AG08395 (cell line): ENCODE data around the gene GNB1.
"Not testable (repeated sequence)": the region's sequence is repeated elsewhere in the genome, so short reads cannot be mapped to it uniquely, and the experiment has no call there.

Experiments used
- DNase-seq: peaks from one replicate; pipeline ENCODE4 v3.0.0; 2012; ENCODE audit warnings: mixed read lengths, low spot score

GNB1 gene

DNA sequence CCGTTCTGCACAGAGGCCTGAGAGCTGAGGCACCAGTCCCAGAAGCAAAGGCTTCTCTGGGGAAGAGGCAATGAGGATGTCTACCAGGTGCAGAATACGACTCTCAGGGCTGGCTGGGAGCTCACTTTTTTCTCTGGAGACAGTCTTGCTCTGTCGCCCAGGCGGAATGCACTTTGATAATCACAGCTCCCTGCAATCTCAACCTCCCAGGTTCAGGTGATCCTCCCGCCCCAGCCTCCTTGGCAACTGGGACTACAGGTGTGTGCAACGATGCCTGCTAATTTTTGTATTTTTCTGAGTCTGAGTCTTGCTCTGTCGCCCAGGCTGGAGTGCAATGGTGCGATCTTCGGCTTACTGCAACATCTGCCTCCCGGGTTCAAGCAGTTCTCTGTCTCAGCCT, 130.2 kb downstream of the GNB1 start:
- no peak for DNase-seq

DNA sequence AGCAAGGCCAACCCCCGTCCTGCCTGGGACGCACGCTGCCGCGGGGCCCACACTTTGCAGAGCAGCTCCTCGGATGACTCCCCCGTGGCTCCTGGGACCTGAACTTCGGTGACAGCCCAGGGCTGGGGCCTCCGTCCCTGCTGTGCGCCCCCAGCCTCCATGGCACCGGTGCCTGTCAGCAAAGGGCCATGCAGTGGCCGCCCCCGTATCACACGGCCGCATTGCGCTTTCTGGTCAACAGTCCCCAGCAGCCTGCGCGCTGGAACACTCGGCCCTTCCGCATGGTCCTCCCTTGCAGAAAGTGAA, 130.6 kb downstream of the GNB1 start:
- DNase-seq, result no peak

- no peak for DNase-seq
Measured at GRCh38 chr1:1759456-1760344, 131.2 kb downstream of the GNB1 start.

GRCh38 chr1:1758692-1759455, 132.0 kb downstream of the GNB1 start:
- no peak for DNase-seq

DNA sequence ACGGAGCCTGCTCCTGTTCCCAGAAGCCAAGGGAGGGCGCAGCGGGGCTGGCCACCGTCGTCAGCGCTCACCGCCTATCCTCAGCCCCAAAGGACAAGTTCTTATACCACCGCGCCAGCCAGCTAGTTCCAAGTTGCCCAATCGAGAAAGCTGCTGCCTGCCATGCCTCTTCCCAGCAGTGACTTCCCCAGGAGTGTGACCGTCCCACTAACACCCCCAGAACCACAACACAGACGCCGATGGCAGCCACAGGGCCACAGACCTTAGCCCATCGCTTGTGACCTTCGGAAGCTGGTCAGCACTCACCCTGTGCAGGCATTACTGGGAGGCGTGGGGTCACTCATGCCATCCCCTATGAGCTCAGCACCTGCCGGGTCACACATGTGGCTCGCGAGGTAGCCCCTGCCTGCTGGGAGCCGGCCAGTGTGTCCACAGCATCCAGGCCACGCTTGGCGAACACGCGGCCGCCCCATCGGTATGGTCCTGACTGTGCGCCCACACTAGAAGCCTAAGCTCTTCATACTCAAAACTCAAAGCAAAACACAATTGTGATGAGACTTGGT, 132.7 kb downstream of the GNB1 start:
- DNase-seq, result no peak

DNA sequence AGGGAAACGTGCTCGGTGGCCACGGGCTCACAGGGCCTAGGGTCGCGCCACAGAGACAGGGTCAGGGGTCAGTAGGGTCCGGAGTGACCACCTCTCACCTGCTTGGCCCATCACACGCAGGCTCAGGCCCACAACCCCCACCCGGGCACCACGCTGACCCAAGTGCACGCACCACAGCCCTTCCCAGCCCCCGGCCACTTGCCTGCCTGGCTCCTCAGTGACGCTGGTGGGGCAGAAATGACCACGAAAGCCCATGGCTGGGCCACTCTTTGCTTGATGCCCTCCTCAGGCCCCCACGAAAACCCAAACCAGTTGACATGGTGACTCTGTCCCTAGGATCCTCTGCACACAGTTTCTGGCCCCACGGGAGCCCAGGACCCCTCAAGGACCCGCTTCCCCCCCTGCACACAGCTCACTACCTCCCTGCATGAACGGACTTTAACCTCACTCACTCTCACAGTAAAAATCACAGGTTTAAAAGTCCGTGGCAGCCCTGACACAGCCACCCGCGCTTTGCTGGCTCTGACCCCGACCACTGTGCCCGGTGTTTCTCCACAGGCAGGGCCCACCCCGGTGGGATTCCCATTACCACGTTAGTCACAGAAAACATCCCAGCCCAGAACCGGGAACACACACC, 133.3 kb downstream of the GNB1 start:
- no peak for DNase-seq

DNA sequence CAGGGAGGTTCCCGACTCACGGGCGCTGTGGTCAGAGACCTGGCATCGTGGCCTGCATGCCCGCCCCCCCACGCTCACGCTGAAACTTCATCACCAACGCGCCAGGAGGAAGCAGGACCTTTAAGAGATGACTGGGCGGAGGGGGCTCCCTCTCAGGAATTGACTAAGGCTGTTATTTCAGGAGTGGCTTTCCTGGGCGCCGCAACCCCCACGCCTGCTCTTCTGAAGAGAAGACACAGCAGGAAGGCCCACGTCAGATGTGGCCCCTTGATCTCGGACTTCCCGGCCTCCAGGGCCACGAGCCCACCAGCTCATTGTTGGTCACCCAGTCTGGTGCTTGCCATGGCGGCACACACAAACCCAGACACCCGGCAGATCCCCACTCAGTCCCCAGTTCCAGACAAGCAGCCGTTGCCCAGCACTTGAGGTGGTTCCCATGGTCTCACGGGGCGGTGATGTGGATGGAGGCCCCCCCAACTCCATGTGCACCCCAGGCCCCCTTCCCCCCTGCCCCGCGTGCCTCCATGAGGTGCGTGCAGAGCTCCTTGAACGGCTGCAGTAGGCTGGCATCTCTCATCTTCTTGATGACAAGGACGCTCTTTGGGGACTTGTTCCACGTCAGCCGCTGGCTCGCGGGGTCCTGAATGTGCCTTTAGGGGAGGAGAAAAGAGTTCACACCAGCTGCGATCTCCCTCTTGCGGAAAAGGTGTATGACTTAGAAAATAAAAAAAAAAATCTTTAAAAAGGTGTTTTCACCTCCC, 134.0 kb downstream of the GNB1 start:
- no peak for DNase-seq

- no peak for DNase-seq
Measured at GRCh38 chr1:1755852-1756251, 135.0 kb downstream of the GNB1 start.

- DNase-seq, result no peak
Measured at GRCh38 chr1:1755426-1755825, 135.5 kb downstream of the GNB1 start.

- DNase-seq, result no peak
Measured at GRCh38 chr1:1754051-1754815, 136.7 kb downstream of the GNB1 start.

DNA sequence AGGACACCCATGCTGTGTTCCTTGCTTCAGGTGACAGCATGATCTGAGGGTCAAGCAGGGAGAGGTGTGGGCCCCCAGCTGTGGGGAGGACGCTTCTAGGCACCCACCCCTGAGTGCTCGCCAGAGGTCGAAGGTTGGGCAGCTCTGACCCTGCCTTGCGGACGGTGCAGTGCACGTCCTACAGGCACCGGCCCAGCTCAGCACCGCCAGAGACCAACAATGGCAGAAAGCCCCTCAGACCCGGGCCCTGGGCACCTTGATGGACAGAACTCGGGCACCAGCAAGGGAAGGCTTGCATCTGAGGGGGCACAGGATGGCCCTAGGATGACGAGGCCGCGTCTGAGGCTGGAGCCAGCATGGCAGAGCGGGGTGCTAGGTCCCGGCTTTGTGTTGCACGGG, 137.3 kb downstream of the GNB1 start:
- no peak for DNase-seq

DNA sequence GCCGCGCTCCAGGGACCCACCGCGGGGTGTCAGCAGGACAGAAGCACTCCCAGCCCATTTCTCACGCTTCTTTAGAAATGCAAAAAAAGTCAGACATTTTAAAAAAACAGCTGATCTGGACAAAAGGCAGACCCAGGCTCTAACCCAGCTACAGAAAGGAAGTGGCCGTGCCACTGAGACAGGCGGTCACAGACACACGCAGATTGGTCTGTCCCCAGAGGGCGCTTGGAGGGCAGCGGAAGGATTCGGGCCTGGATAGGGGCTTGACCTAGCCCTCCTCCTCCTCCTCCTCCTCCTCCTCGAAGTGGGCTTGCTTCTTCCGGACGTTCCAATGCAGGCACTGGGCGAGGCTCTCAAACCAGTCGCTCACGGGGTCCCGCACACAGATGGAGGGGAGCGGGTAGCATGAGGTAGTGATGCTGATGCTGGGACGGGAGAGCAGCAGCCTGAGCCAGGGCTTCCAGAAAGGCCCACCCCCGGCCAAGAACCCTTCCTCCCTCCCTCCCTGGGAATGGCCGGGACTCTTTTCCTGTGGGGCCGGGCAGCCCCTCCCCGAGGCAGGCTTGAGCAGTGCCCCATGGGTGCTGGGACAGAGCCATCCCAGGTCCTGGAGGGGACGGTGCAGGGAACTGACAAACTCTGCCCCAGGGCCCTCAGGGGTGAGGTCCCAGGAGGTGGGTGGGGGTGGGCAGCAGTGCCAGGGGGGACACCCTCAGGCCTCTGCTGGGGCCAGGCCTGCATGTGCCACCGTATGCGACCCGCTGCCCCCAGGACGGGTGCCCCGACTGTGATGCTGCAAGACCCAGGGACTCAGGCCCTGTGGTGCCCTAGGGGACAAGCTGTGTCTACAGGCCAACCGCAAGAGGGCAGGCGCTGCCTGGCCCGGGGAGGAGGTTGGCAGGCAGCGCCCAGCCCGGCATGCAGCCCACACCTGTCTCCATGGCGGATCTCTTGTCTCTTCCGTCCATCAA, 138.0 kb downstream of the GNB1 start:
- no peak for DNase-seq

DNA sequence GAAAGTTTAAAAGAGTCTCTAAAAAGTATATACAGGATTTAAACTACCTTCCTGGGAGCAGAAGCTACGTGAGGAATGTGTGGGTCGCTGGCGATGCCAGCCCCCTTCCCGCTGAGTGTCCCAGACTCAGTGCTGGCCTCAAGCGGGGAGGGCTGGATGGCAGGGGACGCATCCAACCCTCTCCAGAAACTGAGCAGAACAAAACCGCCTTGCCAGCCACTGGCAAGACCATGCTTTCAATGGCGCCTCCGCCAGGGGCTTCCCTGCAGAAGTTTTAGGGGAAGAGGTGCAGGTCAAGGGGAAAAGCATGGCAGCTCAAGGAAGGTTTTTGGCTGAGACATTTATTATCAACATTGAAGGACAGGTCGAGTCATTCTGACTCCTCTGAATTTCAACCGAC, 138.7 kb downstream of the GNB1 start:
- no peak for DNase-seq

DNA sequence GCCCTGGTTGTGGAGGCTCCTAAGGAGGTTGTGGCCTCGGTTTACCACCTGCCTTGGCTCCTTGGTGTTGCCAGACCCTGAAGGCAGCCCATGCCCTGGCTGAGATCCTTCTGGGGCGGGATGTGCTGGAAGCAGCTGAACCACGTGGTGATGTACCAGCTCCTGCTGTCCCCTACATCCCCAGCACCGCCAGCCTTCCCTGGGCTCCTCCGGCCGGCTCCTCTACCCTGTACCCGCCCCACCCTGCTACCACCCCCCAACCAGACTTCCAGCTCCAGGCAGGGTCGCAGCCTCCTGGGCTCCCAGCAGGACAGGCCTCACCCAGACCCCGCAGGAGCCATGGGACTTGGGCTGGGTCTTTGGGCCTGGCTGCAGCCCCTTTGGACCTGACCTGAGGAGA, 140.9 kb downstream of the GNB1 start:
- DNase-seq, result not testable (repeated sequence)

DNA sequence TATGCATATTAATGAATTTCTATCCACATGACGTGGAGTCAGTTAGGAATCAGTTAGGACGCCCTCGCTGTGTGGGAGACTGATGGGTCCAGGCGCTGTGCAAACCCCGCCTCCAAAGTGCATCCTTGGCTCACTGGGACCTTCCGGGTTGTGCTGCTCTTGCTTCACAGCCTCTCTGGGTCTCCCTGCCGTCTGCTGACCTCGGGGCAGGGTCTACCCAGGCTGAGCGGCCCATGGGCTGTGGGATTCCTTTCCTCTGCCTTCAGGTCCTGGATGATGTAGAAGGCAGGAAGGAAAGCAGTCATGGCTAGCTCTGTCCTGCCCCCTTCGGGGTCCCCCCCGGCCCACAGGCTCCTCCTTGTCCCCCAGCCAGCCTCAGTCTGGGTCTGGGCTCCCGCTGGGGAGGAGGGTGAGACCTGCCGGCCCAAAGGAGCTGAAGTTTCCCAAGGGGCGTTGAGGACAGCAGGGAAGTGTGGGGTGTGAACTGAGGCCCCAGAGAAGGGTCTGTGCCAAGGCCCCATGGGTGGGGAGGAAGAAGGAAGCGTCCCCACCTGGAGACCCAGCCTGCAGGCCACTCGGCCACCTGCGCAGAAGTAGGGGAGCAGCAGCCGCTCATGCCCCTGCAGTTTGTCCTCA, 142.1 kb downstream of the GNB1 start:
- DNase-seq, result no peak

GRCh38 chr1:1746566-1746909, 144.3 kb downstream of the GNB1 start:
- DNase-seq, result not testable (repeated sequence)

DNA sequence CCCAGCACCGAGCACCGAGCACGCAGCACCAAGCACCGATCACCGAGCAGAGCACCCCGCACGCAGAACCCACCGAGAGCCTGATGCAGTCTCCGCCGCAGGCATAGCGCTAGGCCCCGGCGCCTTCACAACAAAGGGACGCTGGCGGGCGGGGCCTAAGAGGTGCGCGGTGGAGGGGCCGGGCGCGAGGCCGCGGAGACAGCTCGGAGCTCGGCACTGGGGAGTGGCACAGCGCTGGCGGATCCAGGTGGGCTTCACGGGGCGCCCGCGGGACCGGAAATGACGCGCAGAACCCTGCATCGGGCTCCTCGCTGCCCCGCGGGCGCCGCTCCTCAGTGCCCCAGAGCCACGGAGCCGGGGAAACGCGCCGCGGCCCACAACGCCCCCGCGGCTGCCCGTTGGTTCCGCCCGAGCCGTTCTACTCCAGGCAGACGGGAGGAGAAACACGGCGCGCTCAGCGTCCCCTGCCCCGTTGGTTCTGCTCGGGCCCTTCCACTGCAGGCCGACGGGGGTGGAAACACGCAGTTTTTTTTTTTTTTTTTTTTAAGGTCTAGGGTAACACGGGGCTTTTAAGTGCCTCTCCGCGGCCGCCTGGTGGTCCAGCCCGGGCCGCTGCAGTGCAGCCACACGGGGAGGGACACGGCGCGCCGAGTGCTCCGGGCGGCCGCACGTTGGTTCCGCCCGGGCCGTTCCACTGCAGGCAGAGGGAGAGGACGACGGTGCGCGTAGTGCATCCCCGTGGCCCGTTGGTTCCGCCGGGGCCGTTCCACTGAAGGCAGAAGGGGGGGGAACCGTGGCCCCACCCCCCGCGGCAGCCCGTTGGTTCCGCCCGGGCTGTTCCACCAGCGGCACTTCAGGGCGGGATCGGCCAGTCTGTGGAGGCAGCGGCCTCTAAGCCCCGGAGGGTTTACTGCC, 145.0 kb downstream of the GNB1 start:
- DNase-seq, result not testable (repeated sequence)

- not testable (repeated sequence) for DNase-seq
Measured at GRCh38 chr1:1742529-1742928, 148.4 kb downstream of the GNB1 start.
